PC-9 (cell line): ENCODE measurements around the gene GSN. TPM values are rescaled to one million over a fixed set of nuclear protein-coding genes. Genes with fewer than 3 reads are reported as not detected.

Source experiments
- BruUV-seq: library from RNA; stranded (reverse); fragments of 400-500 nt; replicated peaks from 2 replicates; lab custom pipeline; 2021; lab: Mats Ljungman, UMichigan
- CTCF ChIA-PET: fragments of 300-600 bp; sonication (Branson Sonifier 250); formaldehyde crosslinking; loops from one replicate; lab custom pipeline; 2022; ENCODE audit warnings: antibody characterized with exemption; lab: Charles Lee
- POLR2A ChIA-PET: fragments of 300-600 bp; sonication (Branson Sonifier 250); formaldehyde crosslinking; loops from one replicate; lab custom pipeline; 2022; ENCODE audit warnings: antibody characterized with exemption; ENCODE audit not compliant: unreplicated experiment; lab: Charles Lee
- DNase-seq, 2 experiments: peaks; one replicate each; pipeline versions ENCODE4 v3.0.0 to v3.0.0-alpha.2; 2015 to 2022; ENCODE audit warnings: mixed read lengths in 1 of 2
- H2AFZ ChIP-seq: fragments of 200-600 bp; sonication (generic); 2 replicates; pipeline ENCODE4 v1.8.1; 2017; ENCODE audit warnings: antibody characterized with exemption
- H3F3A ChIP-seq: fragments of 200-600 bp; sonication (generic); 2 replicates; pipeline ENCODE4 v1.8.1; 2017; ENCODE audit warnings: antibody characterized with exemption, mild to moderate bottlenecking, low read depth; ENCODE audit not compliant: insufficient read depth
- H3K27ac ChIP-seq: fragments of 200-600 bp; sonication (generic); 2 replicates; pipeline ENCODE4 v1.6.1; 2016; ENCODE audit warnings: mixed run types
- H3K27me3 ChIP-seq: fragments of 200-600 bp; sonication (generic); 2 replicates; pipeline ENCODE4 v1.6.1; 2016; ENCODE audit warnings: low read depth, mixed run types; ENCODE audit not compliant: insufficient read depth
- H3K36me3 ChIP-seq: fragments of 200-600 bp; sonication (generic); 2 replicates; pipeline ENCODE4 v1.6.1; 2016; ENCODE audit warnings: low read depth, mixed run types
- H3K4me1 ChIP-seq: fragments of 200-600 bp; sonication (generic); replicated peaks from 2 replicates; pipeline ENCODE4 v1.6.1; 2016; ENCODE audit warnings: mixed run types; ENCODE audit not compliant: insufficient read depth
- H3K4me2 ChIP-seq: fragments of 200-600 bp; sonication (generic); 2 replicates; pipeline ENCODE4 v1.6.1; 2017; ENCODE audit warnings: mixed run types
- H3K4me3 ChIP-seq: fragments of 200-600 bp; sonication (generic); 2 replicates; pipeline ENCODE4 v1.6.1; 2016; ENCODE audit warnings: mixed run types
- H3K79me2 ChIP-seq: fragments of 200-600 bp; sonication (generic); 2 replicates; pipeline ENCODE4 v1.6.1; 2017; ENCODE audit warnings: low read depth, mixed run types
- H3K9me2 ChIP-seq: fragments of 200-600 bp; sonication (generic); 2 replicates; pipeline ENCODE4 v1.8.1; 2017; ENCODE audit warnings: mild to moderate bottlenecking; ENCODE audit not compliant: insufficient read depth
- H3K9me3 ChIP-seq: fragments of 200-600 bp; sonication (generic); 2 replicates; pipeline ENCODE4 v1.8.1; 2016; ENCODE audit warnings: low read depth; ENCODE audit not compliant: insufficient read depth
- H4K20me1 ChIP-seq: fragments of 200-600 bp; sonication (generic); 2 replicates; pipeline ENCODE4 v1.8.1; 2017; ENCODE audit not compliant: insufficient read depth
- EZH2 ChIP-seq: fragments of 200-600 bp; sonication (generic); IDR thresholded peaks from 2 replicates; pipeline ENCODE4 v1.8.0; 2017; ENCODE audit warnings: antibody characterized with exemption, low read depth
- intact Hi-C: fragments of 100-400 bp; cut with micrococcal nuclease; formaldehyde crosslinking; loops from one replicate; pipeline ENCODE4 v1.10.0; 2022; ENCODE audit not compliant: unreplicated experiment
- total RNA-seq: library from RNA; stranded (reverse); gene quantifications from 2 replicates; pipeline ENCODE4 v1.2.3, GENCODE V29; 2021
- TF ChIP-seq, protein P1 (sequence below): fragments of 200-600 bp; sonication (generic); conservative IDR thresholded peaks from 2 replicates; pipeline ENCODE4 v1.6.1; 2017; ENCODE audit warnings: mixed run types, antibody characterized with exemption, mild to moderate bottlenecking, moderate library complexity

Gene GSN
- total RNA-seq, 1 experiment from 2014 or later = 135 TPM

DNA sequence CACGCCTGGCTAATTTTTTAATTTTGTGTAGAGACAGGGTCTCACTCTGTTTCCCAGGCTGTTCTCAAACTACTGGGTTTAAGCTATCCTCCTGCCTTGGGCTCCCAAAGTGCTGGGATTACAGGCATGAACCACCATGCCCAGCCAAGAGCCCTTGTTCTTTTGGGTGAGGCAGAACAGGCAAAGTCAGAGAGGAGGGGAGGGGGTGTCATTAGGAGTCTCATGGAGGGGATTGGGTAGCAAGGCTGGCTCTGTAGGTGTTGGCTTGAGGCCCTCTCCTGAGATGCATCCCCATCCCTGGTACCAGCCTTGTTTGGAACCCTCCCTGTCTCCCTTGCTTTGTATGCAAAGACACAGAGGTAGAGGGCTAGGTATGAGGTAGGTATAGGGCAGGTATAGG is 24.1 kb downstream of the GSN start:
- Histone ChIP-seq H3K4me3 (no peak overlapping the region), H3F3A (peaks cover 17% of the 10 kb centered on the region), H3K27me3 (no peaks in the 10 kb centered on the region), H4K20me1 (no peaks in the 10 kb centered on the region), H3K79me2 (no peaks in the 10 kb centered on the region), H3K9me3 (no peaks in the 10 kb centered on the region), H3K4me2 (no peak overlapping the region), H2AFZ (no peak overlapping the region), H3K9me2 (no peaks in the 10 kb centered on the region), H3K4me1 (peaks cover 34% of the 10 kb centered on the region), H3K27ac (no peak overlapping the region), H3K36me3 (no peaks in the 10 kb centered on the region)
- no peak for DNase-seq
- BruUV-seq = no TSS peak
- TF ChIP-seq, protein P1, sequence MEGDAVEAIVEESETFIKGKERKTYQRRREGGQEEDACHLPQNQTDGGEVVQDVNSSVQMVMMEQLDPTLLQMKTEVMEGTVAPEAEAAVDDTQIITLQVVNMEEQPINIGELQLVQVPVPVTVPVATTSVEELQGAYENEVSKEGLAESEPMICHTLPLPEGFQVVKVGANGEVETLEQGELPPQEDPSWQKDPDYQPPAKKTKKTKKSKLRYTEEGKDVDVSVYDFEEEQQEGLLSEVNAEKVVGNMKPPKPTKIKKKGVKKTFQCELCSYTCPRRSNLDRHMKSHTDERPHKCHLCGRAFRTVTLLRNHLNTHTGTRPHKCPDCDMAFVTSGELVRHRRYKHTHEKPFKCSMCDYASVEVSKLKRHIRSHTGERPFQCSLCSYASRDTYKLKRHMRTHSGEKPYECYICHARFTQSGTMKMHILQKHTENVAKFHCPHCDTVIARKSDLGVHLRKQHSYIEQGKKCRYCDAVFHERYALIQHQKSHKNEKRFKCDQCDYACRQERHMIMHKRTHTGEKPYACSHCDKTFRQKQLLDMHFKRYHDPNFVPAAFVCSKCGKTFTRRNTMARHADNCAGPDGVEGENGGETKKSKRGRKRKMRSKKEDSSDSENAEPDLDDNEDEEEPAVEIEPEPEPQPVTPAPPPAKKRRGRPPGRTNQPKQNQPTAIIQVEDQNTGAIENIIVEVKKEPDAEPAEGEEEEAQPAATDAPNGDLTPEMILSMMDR = no peak
- TF ChIP-seq EZH2 = no peak
- ChIA-PET CTCF (no interaction called here), POLR2A (no interaction called here)
- intact Hi-C loops = no loop called here

DNA sequence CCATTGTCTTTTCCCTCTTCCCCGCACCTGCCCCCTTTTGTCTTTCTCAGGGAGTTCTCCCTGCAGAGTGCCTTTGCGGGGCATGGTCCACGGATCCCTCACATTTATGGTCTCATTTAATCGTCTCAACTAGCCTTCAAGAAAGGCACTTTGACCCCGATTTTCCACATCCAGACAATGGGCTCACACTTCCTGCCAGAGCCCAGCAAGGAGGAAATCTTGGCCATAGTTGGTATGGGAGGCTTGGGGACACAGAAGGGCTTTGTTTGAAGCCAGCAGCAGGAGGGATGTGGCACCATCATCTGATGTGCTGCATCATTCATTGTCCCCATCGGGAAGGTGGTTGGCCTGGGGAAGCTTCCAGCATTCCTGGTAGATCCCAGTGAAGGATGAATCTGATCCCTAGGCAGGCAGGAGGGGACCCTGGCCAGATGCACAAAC is 24.9 kb downstream of the GSN start:
- BruUV-seq = no TSS peak
- no peak for DNase-seq
- Histone ChIP-seq H3K9me2 (no peaks in the 10 kb centered on the region), H3K4me1 (peaks cover 26% of the 10 kb centered on the region), H3K79me2 (no peaks in the 10 kb centered on the region), H3F3A (peaks cover 11% of the 10 kb centered on the region), H3K9me3 (no peaks in the 10 kb centered on the region), H3K36me3 (no peaks in the 10 kb centered on the region), H3K4me3 (no peak overlapping the region), H3K4me2 (no peak overlapping the region), H4K20me1 (no peaks in the 10 kb centered on the region), H3K27ac (no peak overlapping the region), H3K27me3 (no peaks in the 10 kb centered on the region), H2AFZ (no peak overlapping the region)
- intact Hi-C loops = no loop called here
- TF ChIP-seq, protein P1 = no peak
- TF ChIP-seq EZH2 = no peak
- CTCF ChIA-PET = no interaction called here
- POLR2A ChIA-PET = no interaction called here

DNA sequence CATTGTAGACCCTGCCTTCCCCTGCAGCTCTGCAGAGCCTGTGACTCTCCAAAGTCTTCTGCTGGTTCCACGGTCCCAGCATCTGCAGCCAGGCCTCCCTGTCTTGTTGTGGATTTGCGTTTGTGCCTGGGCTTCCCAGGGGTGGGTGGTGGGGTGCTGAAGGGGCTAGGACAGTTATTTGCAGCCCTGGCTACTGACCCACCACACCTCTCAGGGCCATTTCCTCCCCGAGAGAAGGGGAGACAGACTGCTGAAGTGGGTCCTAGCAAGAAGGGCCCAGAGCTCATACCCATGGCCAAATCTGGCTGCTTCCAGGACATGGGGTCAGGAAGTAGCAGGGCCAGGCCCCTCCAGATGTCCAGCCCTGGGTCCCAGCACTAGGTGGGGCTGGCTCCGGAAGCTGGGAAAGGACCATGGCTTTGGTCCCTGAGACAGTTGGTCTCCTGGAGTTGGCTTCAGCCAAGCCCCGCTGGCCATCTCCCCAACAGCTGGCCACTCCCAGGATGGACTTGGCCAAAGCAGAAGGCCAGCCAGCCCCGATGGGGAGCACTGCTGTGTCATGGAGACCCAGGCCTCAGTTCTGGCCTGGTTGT is 26.3 kb downstream of the GSN start:
- Histone ChIP-seq H3K4me3 (no peak overlapping the region), H3K9me3 (no peaks in the 10 kb centered on the region), H3K36me3 (no peaks in the 10 kb centered on the region), H3K27ac (no peak overlapping the region), H2AFZ (no peak overlapping the region), H4K20me1 (no peaks in the 10 kb centered on the region), H3F3A (peaks cover 7% of the 10 kb centered on the region; the same call in 1 of the 2 replicates), H3K4me2 (no peak overlapping the region), H3K9me2 (no peaks in the 10 kb centered on the region), H3K27me3 (no peaks in the 10 kb centered on the region), H3K4me1 (peaks cover 12% of the 10 kb centered on the region), H3K79me2 (no peaks in the 10 kb centered on the region)
- DNase-seq = no peak
- BruUV-seq = no TSS peak
- POLR2A ChIA-PET = no interaction called here
- intact Hi-C loops = no loop called here
- TF ChIP-seq EZH2 = no peak
- TF ChIP-seq, protein P1 = no peak
- CTCF ChIA-PET = no interaction called here
